ENCODE measurements around the gene CD72.

Gene CD72

DNA sequence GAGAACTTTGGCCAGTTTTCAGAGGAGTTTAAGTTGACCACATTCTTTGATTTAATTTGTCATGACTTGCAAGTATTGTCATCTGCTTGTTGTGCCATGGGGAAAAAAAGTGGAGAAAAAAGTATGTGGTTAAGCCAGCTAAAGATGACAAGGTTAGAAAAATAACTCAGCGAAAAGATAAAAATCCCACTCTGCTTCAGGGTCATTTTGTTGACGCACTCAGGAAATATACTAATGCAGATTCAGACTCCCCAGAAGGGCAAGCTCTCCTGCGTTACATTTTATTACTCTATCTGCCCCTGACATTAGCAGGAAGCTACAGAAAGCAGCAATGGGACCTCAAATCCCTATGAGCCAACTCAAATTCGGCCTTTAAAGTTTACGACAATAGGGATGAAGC, 40.7 kb downstream of the CD72 start:
- TF ChIP-seq, protein P1, sequence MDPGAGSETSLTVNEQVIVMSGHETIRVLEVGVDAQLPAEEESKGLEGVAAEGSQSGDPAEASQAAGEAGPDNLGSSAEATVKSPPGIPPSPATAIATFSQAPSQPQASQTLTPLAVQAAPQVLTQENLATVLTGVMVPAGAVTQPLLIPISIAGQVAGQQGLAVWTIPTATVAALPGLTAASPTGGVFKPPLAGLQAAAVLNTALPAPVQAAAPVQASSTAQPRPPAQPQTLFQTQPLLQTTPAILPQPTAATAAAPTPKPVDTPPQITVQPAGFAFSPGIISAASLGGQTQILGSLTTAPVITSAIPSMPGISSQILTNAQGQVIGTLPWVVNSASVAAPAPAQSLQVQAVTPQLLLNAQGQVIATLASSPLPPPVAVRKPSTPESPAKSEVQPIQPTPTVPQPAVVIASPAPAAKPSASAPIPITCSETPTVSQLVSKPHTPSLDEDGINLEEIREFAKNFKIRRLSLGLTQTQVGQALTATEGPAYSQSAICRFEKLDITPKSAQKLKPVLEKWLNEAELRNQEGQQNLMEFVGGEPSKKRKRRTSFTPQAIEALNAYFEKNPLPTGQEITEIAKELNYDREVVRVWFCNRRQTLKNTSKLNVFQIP (CRISPR knock-in tag; IDR thresholded peaks at IDR 0.05; ENCODE audit: borderline replicate concordance, low read depth) = no peak
- TF ChIP-seq, protein P2, sequence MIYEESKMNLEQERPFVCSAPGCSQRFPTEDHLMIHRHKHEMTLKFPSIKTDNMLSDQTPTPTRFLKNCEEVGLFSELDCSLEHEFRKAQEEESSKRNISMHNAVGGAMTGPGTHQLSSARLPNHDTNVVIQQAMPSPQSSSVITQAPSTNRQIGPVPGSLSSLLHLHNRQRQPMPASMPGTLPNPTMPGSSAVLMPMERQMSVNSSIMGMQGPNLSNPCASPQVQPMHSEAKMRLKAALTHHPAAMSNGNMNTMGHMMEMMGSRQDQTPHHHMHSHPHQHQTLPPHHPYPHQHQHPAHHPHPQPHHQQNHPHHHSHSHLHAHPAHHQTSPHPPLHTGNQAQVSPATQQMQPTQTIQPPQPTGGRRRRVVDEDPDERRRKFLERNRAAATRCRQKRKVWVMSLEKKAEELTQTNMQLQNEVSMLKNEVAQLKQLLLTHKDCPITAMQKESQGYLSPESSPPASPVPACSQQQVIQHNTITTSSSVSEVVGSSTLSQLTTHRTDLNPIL (CRISPR knock-in tag; IDR thresholded peaks at IDR 0.05; ENCODE audit: low read depth) = no peak
- TF ChIP-seq ARNTL (CRISPR knock-in tag; IDR thresholded peaks at IDR 0.05; ENCODE audit: borderline replicate concordance, low read depth) (no peak), CSDC2 (CRISPR knock-in tag; IDR thresholded peaks at IDR 0.05) (no peak), RARB (CRISPR knock-in tag; IDR thresholded peaks at IDR 0.05) (no peak), ZNF70 (CRISPR knock-in tag; IDR thresholded peaks at IDR 0.05) (no peak), OSR1 (CRISPR knock-in tag; IDR thresholded peaks at IDR 0.05) (no peak), GLIS3 (CRISPR knock-in tag; IDR thresholded peaks at IDR 0.05) (no peak), ZC3H10 (CRISPR knock-in tag; IDR thresholded peaks at IDR 0.05) (no peak), ZFP30 (CRISPR knock-in tag; IDR thresholded peaks at IDR 0.05) (no peak), ZFP3 (CRISPR knock-in tag; IDR thresholded peaks at IDR 0.05) (no peak), TOX (CRISPR knock-in tag; IDR thresholded peaks at IDR 0.05; ENCODE audit: borderline replicate concordance) (no peak), SNAI2 (CRISPR knock-in tag; IDR thresholded peaks at IDR 0.05) (no peak), BACH2 (CRISPR knock-in tag; IDR thresholded peaks at IDR 0.05; ENCODE audit: borderline replicate concordance) (no peak), ESRRG (CRISPR knock-in tag; IDR thresholded peaks at IDR 0.05) (no peak), TCF4 (CRISPR knock-in tag; IDR thresholded peaks at IDR 0.05; ENCODE audit: borderline replicate concordance) (no peak), ZNF565 (CRISPR knock-in tag; conservative IDR thresholded peaks at IDR 0.05; ENCODE audit: low read depth) (no peak), ZNF8 (CRISPR knock-in tag; IDR thresholded peaks at IDR 0.05) (no peak)
- TF ChIP-seq, protein P3, sequence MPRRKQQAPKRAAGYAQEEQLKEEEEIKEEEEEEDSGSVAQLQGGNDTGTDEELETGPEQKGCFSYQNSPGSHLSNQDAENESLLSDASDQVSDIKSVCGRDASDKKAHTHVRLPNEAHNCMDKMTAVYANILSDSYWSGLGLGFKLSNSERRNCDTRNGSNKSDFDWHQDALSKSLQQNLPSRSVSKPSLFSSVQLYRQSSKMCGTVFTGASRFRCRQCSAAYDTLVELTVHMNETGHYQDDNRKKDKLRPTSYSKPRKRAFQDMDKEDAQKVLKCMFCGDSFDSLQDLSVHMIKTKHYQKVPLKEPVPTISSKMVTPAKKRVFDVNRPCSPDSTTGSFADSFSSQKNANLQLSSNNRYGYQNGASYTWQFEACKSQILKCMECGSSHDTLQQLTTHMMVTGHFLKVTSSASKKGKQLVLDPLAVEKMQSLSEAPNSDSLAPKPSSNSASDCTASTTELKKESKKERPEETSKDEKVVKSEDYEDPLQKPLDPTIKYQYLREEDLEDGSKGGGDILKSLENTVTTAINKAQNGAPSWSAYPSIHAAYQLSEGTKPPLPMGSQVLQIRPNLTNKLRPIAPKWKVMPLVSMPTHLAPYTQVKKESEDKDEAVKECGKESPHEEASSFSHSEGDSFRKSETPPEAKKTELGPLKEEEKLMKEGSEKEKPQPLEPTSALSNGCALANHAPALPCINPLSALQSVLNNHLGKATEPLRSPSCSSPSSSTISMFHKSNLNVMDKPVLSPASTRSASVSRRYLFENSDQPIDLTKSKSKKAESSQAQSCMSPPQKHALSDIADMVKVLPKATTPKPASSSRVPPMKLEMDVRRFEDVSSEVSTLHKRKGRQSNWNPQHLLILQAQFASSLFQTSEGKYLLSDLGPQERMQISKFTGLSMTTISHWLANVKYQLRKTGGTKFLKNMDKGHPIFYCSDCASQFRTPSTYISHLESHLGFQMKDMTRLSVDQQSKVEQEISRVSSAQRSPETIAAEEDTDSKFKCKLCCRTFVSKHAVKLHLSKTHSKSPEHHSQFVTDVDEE (CRISPR knock-in tag; IDR thresholded peaks at IDR 0.05) = no peak
- TF ChIP-seq, protein P4, sequence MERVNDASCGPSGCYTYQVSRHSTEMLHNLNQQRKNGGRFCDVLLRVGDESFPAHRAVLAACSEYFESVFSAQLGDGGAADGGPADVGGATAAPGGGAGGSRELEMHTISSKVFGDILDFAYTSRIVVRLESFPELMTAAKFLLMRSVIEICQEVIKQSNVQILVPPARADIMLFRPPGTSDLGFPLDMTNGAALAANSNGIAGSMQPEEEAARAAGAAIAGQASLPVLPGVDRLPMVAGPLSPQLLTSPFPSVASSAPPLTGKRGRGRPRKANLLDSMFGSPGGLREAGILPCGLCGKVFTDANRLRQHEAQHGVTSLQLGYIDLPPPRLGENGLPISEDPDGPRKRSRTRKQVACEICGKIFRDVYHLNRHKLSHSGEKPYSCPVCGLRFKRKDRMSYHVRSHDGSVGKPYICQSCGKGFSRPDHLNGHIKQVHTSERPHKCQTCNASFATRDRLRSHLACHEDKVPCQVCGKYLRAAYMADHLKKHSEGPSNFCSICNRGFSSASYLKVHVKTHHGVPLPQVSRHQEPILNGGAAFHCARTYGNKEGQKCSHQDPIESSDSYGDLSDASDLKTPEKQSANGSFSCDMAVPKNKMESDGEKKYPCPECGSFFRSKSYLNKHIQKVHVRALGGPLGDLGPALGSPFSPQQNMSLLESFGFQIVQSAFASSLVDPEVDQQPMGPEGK (CRISPR knock-in tag; IDR thresholded peaks at IDR 0.05; ENCODE audit: borderline replicate concordance) = no peak
- ATAC-seq = no peak

DNA sequence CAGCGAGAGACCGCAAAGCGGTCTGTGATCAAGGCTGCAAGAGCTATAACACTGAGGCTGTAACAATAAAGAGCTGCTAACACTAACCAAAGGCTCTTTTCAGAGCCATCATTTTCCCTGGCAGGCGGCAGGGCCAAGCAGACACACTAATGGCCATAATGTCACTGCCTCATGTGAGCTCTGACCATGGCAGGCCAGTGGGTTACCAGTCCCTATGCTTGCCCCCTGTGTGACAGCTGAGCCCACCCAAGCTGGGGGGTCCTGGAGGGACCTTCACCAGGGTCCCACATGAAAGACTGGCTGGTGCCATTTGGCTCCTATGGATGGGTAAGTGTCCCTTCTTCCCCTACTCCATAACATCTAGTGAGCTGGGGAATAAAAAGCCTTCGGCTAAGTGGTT, 42.7 kb downstream of the CD72 start:
- ATAC-seq = no peak

More for the DNA sequence above, 42.7 kb downstream of the CD72 start:
- TF ChIP-seq, protein P3 (CRISPR knock-in tag; IDR thresholded peaks at IDR 0.05) = no peak
- TF ChIP-seq ZNF565 (CRISPR knock-in tag; conservative IDR thresholded peaks at IDR 0.05; ENCODE audit: low read depth) = no peak
- TF ChIP-seq OSR1 (CRISPR knock-in tag; IDR thresholded peaks at IDR 0.05) = no peak
- no peak for TF ChIP-seq ZNF8 (CRISPR knock-in tag; IDR thresholded peaks at IDR 0.05)
- TF ChIP-seq BACH2 (CRISPR knock-in tag; IDR thresholded peaks at IDR 0.05; ENCODE audit: borderline replicate concordance) = no peak
- TF ChIP-seq CSDC2 (CRISPR knock-in tag; IDR thresholded peaks at IDR 0.05) = no peak
- no peak for TF ChIP-seq ZFP30 (CRISPR knock-in tag; IDR thresholded peaks at IDR 0.05)
- TF ChIP-seq RARB (CRISPR knock-in tag; IDR thresholded peaks at IDR 0.05) = no peak

All from SK-N-SH treated with all-trans-retinoic acid at 6 μM for 48 hours (cell line).